Stimulated activated CD8-positive, alpha-beta memory T cell treated with anti-CD3 and anti-CD28 coated beads, Interleukin-4, amount 100 ng/mL, for 1 hour (primary cell): Measurements from ENCODE around the gene RCAN1.

Experiments used
- DNase-seq, 2 donors: peaks; one replicate each; pipeline ENCODE4 v3.0.0-alpha.2; 2020; ENCODE audit warnings: low read depth in 2 of 2, low spot score in 1 of 2

Gene RCAN1

GRCh38 chr21:34599534-34600101 lies 15.3 kb downstream of the RCAN1 start:
- DNase-seq = no peak

GRCh38 chr21:34598931-34599400 lies 15.9 kb downstream of the RCAN1 start:
- no peak for DNase-seq

GRCh38 chr21:34597406-34597805 lies 17.5 kb downstream of the RCAN1 start:
- no peak for DNase-seq

- DNase-seq = no peak
Observed at GRCh38 chr21:34596561-34597271, 18.2 kb downstream of the RCAN1 start.

- no peak for DNase-seq
Observed at GRCh38 chr21:34595457-34595856, 19.5 kb downstream of the RCAN1 start.

- no peak for DNase-seq
Observed at GRCh38 chr21:34594566-34595234, 20.2 kb downstream of the RCAN1 start.

GRCh38 chr21:34593954-34594531 lies 20.9 kb downstream of the RCAN1 start:
- DNase-seq = no peak

GRCh38 chr21:34593423-34593822 lies 21.5 kb downstream of the RCAN1 start:
- DNase-seq = no peak

- no peak for DNase-seq
Observed at GRCh38 chr21:34592120-34592955, 22.6 kb downstream of the RCAN1 start.

GRCh38 chr21:34590520-34590919 lies 24.4 kb downstream of the RCAN1 start:
- DNase-seq = no peak

- no peak for DNase-seq
Observed at GRCh38 chr21:34589511-34590282, 25.2 kb downstream of the RCAN1 start.

- no peak for DNase-seq
Observed at GRCh38 chr21:34583926-34584563, 30.9 kb downstream of the RCAN1 start.

- DNase-seq = no peak
Observed at GRCh38 chr21:34582506-34583150, 32.3 kb downstream of the RCAN1 start.

- no peak for DNase-seq
Observed at GRCh38 chr21:34580181-34580700, 34.7 kb downstream of the RCAN1 start.

- no peak for DNase-seq
Observed at GRCh38 chr21:34579411-34579810, 35.5 kb downstream of the RCAN1 start.

- DNase-seq = no peak
Observed at GRCh38 chr21:34576041-34576511, 38.8 kb downstream of the RCAN1 start.

GRCh38 chr21:34574601-34575529 lies 40.0 kb downstream of the RCAN1 start:
- DNase-seq = no peak

- no peak for DNase-seq
Observed at GRCh38 chr21:34571994-34572393, 42.9 kb downstream of the RCAN1 start.
